Smooth muscle cell (in vitro differentiated cells): ENCODE data around the gene HSPG2. TPM values are rescaled to one million over a fixed set of nuclear protein-coding genes. Genes with fewer than 3 reads are reported as not detected.

Experiments used
- DNase-seq: peaks from one replicate; lab custom pipeline; 2025; ENCODE audit not compliant: unreplicated experiment; lab: John Stamatoyannopoulos, UW
- H2AFZ ChIP-seq: fragments of 200-600 bp; sonication (generic); 2 replicates; pipeline ENCODE4 v1.6.0; 2016; ENCODE audit warnings: antibody characterized with exemption, low read depth, mild to moderate bottlenecking
- H3F3A ChIP-seq: fragments of 200-600 bp; sonication (generic); 2 replicates; pipeline ENCODE4 v1.6.0; 2017; ENCODE audit warnings: antibody characterized with exemption, low read depth
- H3K27ac ChIP-seq: fragments of 200-600 bp; sonication (generic); 2 replicates; pipeline ENCODE4 v1.5.1; 2016; ENCODE audit warnings: low read depth, mild to moderate bottlenecking
- H3K27me3 ChIP-seq: fragments of 200-600 bp; sonication (generic); 2 replicates; pipeline ENCODE4 v1.6.1; 2016; ENCODE audit warnings: low read depth, mild to moderate bottlenecking
- H3K36me3 ChIP-seq: fragments of 200-600 bp; sonication (generic); 2 replicates; pipeline ENCODE4 v1.5.1; 2016; ENCODE audit warnings: low read depth
- H3K4me1 ChIP-seq: fragments of 200-600 bp; sonication (generic); 2 replicates; pipeline ENCODE4 v1.5.1; 2016; ENCODE audit warnings: low read depth
- H3K4me2 ChIP-seq: fragments of 200-600 bp; sonication (generic); 2 replicates; pipeline ENCODE4 v1.6.0; 2016; ENCODE audit warnings: mild to moderate bottlenecking
- H3K4me3 ChIP-seq: fragments of 200-600 bp; sonication (generic); 2 replicates; pipeline ENCODE4 v1.5.1; 2016; ENCODE audit warnings: mild to moderate bottlenecking
- H3K79me2 ChIP-seq: fragments of 200-600 bp; sonication (generic); 2 replicates; pipeline ENCODE4 v1.6.0; 2016; ENCODE audit warnings: low read depth, mild to moderate bottlenecking
- H3K9ac ChIP-seq: fragments of 200-600 bp; sonication (generic); 2 replicates; pipeline ENCODE4 v1.6.0; 2016; ENCODE audit warnings: low read depth
- H3K9me3 ChIP-seq: fragments of 200-600 bp; sonication (generic); replicated peaks from 2 replicates; pipeline ENCODE4 v1.5.1; 2016; ENCODE audit warnings: low read depth
- H4K20me1 ChIP-seq: fragments of 200-600 bp; sonication (generic); 2 replicates; pipeline ENCODE4 v1.6.0; 2016; ENCODE audit warnings: low read depth
- CTCF ChIP-seq: fragments of 200-600 bp; sonication (generic); IDR thresholded peaks from 2 replicates; pipeline ENCODE4 v1.5.1; 2017; ENCODE audit warnings: borderline replicate concordance, mild to moderate bottlenecking, antibody characterized with exemption; ENCODE audit not compliant: insufficient read depth, poor library complexity, severe bottlenecking
- WGBS: methylation state at CpG from one replicate; pipeline ENCODE4 v1.1.7; 2016; ENCODE audit warnings: low lambda C conversion rate; 5-methylcytosine and 5-hydroxymethylcytosine counted together
- polyA plus RNA-seq: library from polyadenylated mRNA; unstranded; fragments of >200 nt; fragmentation: Nextera tagmentation; extraction: Ambion mirVana; gene quantifications from 2 replicates; pipeline ENCODE4 v1.2.1, GENCODE V29; 2016
- total RNA-seq: library from RNA; depleted of rRNA; stranded (reverse); fragments of >200 nt; gene quantifications from 2 replicates; pipeline ENCODE4 v1.2.3, GENCODE V29; 2014

Gene HSPG2
- total and polyA plus RNA-seq, 2 experiments from 2014 or later: 40.7 to 46.7 TPM

- no peak overlapping the region for H3K4me2 ChIP-seq
- H3F3A ChIP-seq: no peaks in the 10 kb centered on the region
- peaks cover 5% of the 10 kb centered on the region for H4K20me1 ChIP-seq
- no peak overlapping the region for H2AFZ ChIP-seq
- H3K9me3 ChIP-seq: no peaks in the 10 kb centered on the region
- no peak overlapping the region for H3K27ac ChIP-seq
- H3K79me2 ChIP-seq: no peaks in the 10 kb centered on the region
- no peak for TF ChIP-seq CTCF
- DNase-seq: no peak
- no peak overlapping the region for H3K9ac ChIP-seq
- 92% methylated on average over 15 of the region's 15 CpGs for WGBS
- H3K4me3 ChIP-seq: no peak overlapping the region
- H3K27me3 ChIP-seq: no peaks in the 10 kb centered on the region
- H3K36me3 ChIP-seq: peaks cover 10% of the 10 kb centered on the region
- H3K4me1 ChIP-seq: no peaks in the 10 kb centered on the region
These were observed 79.1 kb downstream of the HSPG2 start for GRCh38 chr1:21857840-21858670.

GRCh38 chr1:21857142-21857839, 79.8 kb downstream of the HSPG2 start:
- H3K79me2 ChIP-seq: no peaks in the 10 kb centered on the region
- TF ChIP-seq CTCF: no peak
- no peak overlapping the region for H3K27ac ChIP-seq
- no peaks in the 10 kb centered on the region for H3K27me3 ChIP-seq
- H3F3A ChIP-seq: no peaks in the 10 kb centered on the region
- H3K4me3 ChIP-seq: no peak overlapping the region
- H3K4me2 ChIP-seq: no peak overlapping the region
- H2AFZ ChIP-seq: no peak overlapping the region
- H4K20me1 ChIP-seq: peaks cover 5% of the 10 kb centered on the region
- no peaks in the 10 kb centered on the region for H3K9me3 ChIP-seq
- no peak overlapping the region for H3K9ac ChIP-seq
- DNase-seq: no peak
- H3K4me1 ChIP-seq: no peaks in the 10 kb centered on the region
- peaks cover 10% of the 10 kb centered on the region for H3K36me3 ChIP-seq
- WGBS: 98% methylated on average over 14 of the region's 14 CpGs

- H3F3A ChIP-seq: no peaks in the 10 kb centered on the region
- H2AFZ ChIP-seq: no peak overlapping the region
- H3K9ac ChIP-seq: no peak overlapping the region
- H3K4me1 ChIP-seq: no peaks in the 10 kb centered on the region
- no peak overlapping the region for H3K4me3 ChIP-seq
- H3K36me3 ChIP-seq: peaks cover 5% of the 10 kb centered on the region
- H3K9me3 ChIP-seq: no peaks in the 10 kb centered on the region
- no peaks in the 10 kb centered on the region for H3K79me2 ChIP-seq
- no peaks in the 10 kb centered on the region for H3K27me3 ChIP-seq
- H3K27ac ChIP-seq: no peak overlapping the region
- no peak for DNase-seq
- WGBS: 93% methylated on average over 33 of the region's 35 CpGs
- no peak for TF ChIP-seq CTCF
- H3K4me2 ChIP-seq: no peak overlapping the region
- H4K20me1 ChIP-seq: peaks cover 5% of the 10 kb centered on the region
These were observed 81.6 kb downstream of the HSPG2 start for GRCh38 chr1:21855257-21856096.
